IPS-NIHi11 (cell line): ENCODE results near the gene DPH5.
"Not testable (repeated sequence)": the region's sequence is repeated elsewhere in the genome, so short reads cannot be mapped to it uniquely, and the experiment has no call there.

Source experiments
- DNase-seq: peaks from one replicate; pipeline ENCODE4 v3.0.0; 2012; ENCODE audit warnings: mixed read lengths, low spot score

Gene DPH5

GRCh38 chr1:101032129-101032528, 6.5 kb upstream of the DPH5 start:
- DNase-seq: not testable (repeated sequence)

GRCh38 chr1:101030881-101031280, 5.3 kb upstream of the DPH5 start:
- DNase-seq: no peak

GRCh38 chr1:101029184-101029583, 3.6 kb upstream of the DPH5 start:
- DNase-seq: no peak

GRCh38 chr1:101028466-101028865, 2.9 kb upstream of the DPH5 start:
- DNase-seq: no peak

- no peak for DNase-seq
These were observed 1.7 kb upstream of the DPH5 start for GRCh38 chr1:101027194-101027772.

- DNase-seq: no peak
These were observed 825 bp upstream of the DPH5 start for GRCh38 chr1:101026430-101026788.

- DNase-seq: peak; percentile 16
These were observed 314 bp downstream of the DPH5 start for GRCh38 chr1:101025283-101025656.

GRCh38 chr1:101022294-101022693, 3.3 kb downstream of the DPH5 start:
- DNase-seq: no peak

GRCh38 chr1:101017448-101017847, 8.1 kb downstream of the DPH5 start:
- peak; percentile 22 for DNase-seq

GRCh38 chr1:101013776-101014175, 11.8 kb downstream of the DPH5 start:
- DNase-seq: no peak

- DNase-seq: no peak
These were observed 17.3 kb downstream of the DPH5 start for GRCh38 chr1:101008229-101008834.

- no peak for DNase-seq
These were observed 19.0 kb downstream of the DPH5 start for GRCh38 chr1:101006553-101006952.

- DNase-seq: no peak
These were observed 19.7 kb downstream of the DPH5 start for GRCh38 chr1:101005871-101006270.

- no peak for DNase-seq
These were observed 20.4 kb downstream of the DPH5 start for GRCh38 chr1:101005183-101005582.

GRCh38 chr1:101004670-101005069, 20.9 kb downstream of the DPH5 start:
- DNase-seq: no peak

GRCh38 chr1:101004061-101004460, 21.5 kb downstream of the DPH5 start:
- no peak for DNase-seq

- no peak for DNase-seq
These were observed 22.5 kb downstream of the DPH5 start for GRCh38 chr1:101003012-101003650.

- no peak for DNase-seq
These were observed 23.0 kb downstream of the DPH5 start for GRCh38 chr1:101002551-101002950.

GRCh38 chr1:101000131-101000873, 25.3 kb downstream of the DPH5 start:
- no peak for DNase-seq

- no peak for DNase-seq
These were observed 27.2 kb downstream of the DPH5 start for GRCh38 chr1:100998426-100998825.

GRCh38 chr1:100995198-100995988, 30.2 kb downstream of the DPH5 start:
- no peak for DNase-seq
